H1 (cell line): ENCODE data around the gene TMEM107. TPM values are rescaled to one million over a fixed set of nuclear protein-coding genes. Genes with fewer than 3 reads are reported as not detected.
A peak's percentile ranks its signal among the peaks of the same experiment; 100 is the strongest.

Experiments
- CTCF ChIA-PET: fragments of 300-600 bp; sonication (Branson Sonifier 250); formaldehyde crosslinking; loops from one replicate; lab custom pipeline; 2021; ENCODE audit not compliant: partially characterized antibody; lab: Charles Lee
- POLR2A ChIA-PET: fragments of 300-600 bp; sonication (Branson Sonifier 250); formaldehyde crosslinking; loops from one replicate; lab custom pipeline; 2021; ENCODE audit warnings: inconsistent platforms; ENCODE audit not compliant: partially characterized antibody; lab: Charles Lee
- DNase-seq, 2 experiments: peaks; one replicate each; pipeline versions ENCODE4 v3.0.0 to v3.0.0-alpha.2; 2010 to 2022; ENCODE audit warnings: low spot score in 2 of 2, low read depth in 1 of 2, mixed read lengths in 1 of 2
- FAIRE-seq: peaks from 2 replicates; lab custom pipeline; 2011; peaks lifted over from hg19 to GRCh38; lab: Jason Lieb, UNC
- H2AFZ ChIP-seq: 2 replicates; pipeline ENCODE4 v1.8.1; 2012; ENCODE audit warnings: low read length, inconsistent platforms
- H2AK5ac ChIP-seq: 2 replicates; pipeline ENCODE4 v1.6.1; 2013; ENCODE audit warnings: low read depth, low read length
- H2BK120ac ChIP-seq: replicated peaks from 2 replicates; pipeline ENCODE3; 2013; ENCODE audit warnings: low read depth, low read length, inconsistent platforms
- H2BK12ac ChIP-seq: 2 replicates; pipeline ENCODE4 v1.6.1; 2013; ENCODE audit warnings: low read depth, low read length
- H2BK15ac ChIP-seq: 2 replicates; pipeline ENCODE4 v1.6.1; 2013; ENCODE audit warnings: low read length
- H2BK20ac ChIP-seq: 2 replicates; pipeline ENCODE4 v1.6.1; 2013; ENCODE audit warnings: low read length
- H2BK5ac ChIP-seq: 2 replicates; pipeline ENCODE4 v1.6.1; 2013; ENCODE audit warnings: low read depth, low read length
- H3K14ac ChIP-seq: 2 replicates; pipeline ENCODE4 v1.6.1; 2013; ENCODE audit warnings: inconsistent platforms; ENCODE audit not compliant: insufficient read length
- H3K18ac ChIP-seq: 2 replicates; pipeline ENCODE4 v1.6.1; 2013; ENCODE audit warnings: low read length; ENCODE audit errors: extremely low read depth
- H3K23ac ChIP-seq: 2 replicates; pipeline ENCODE4 v1.6.1; 2013; ENCODE audit warnings: inconsistent platforms; ENCODE audit not compliant: insufficient read length
- H3K23me2 ChIP-seq: 2 replicates; pipeline ENCODE4 v1.6.1; 2013; ENCODE audit warnings: low read depth, low read length
- H3K27ac ChIP-seq: 2 replicates; pipeline ENCODE4 v1.6.1; 2011; ENCODE audit warnings: low read depth, low read length, inconsistent platforms
- H3K27me3 ChIP-seq, 4 experiments: replicated peaks in 1 of 4; 1 replicate in 1 of 4; 2 replicates in 3 of 4; pipeline versions ENCODE4 v1.6.1 to v1.8.1; 2011 to 2013; ENCODE audit warnings: low read length in 3 of 4, mild to moderate bottlenecking in 3 of 4, inconsistent platforms in 2 of 4, mixed read lengths in 2 of 4, moderate library complexity in 1 of 4; ENCODE audit not compliant: control insufficient read depth in 3 of 4, insufficient read depth in 3 of 4; ENCODE audit errors: extremely low read depth in 1 of 4
- H3K36me3 ChIP-seq, 4 experiments: 2 replicates each; pipeline versions ENCODE4 v1.6.1 to v1.8.1; 2011 to 2013; ENCODE audit warnings: mild to moderate bottlenecking in 4 of 4, low read length in 3 of 4, moderate library complexity in 2 of 4, control low read depth in 1 of 4, inconsistent platforms in 1 of 4; ENCODE audit not compliant: insufficient read depth in 4 of 4, control insufficient read depth in 2 of 4
- H3K4ac ChIP-seq: replicated peaks from 2 replicates; pipeline ENCODE3; 2013; ENCODE audit warnings: low read length, low read depth, mixed read lengths, inconsistent platforms; ENCODE audit not compliant: insufficient read length
- H3K4me1 ChIP-seq, 4 experiments: replicated peaks in 1 of 4; 1 replicate in 1 of 4; 2 replicates in 3 of 4; pipeline versions ENCODE4 v1.6.1 to v1.8.1; 2011 to 2013; ENCODE audit warnings: low read length in 3 of 4, inconsistent platforms in 2 of 4, mixed read lengths in 1 of 4; ENCODE audit not compliant: insufficient read depth in 4 of 4, control insufficient read depth in 3 of 4
- H3K4me2 ChIP-seq, 2 experiments: 2 replicates each; pipeline versions ENCODE4 v1.6.1 to v1.8.1; 2011 to 2013; ENCODE audit warnings: low read depth in 2 of 2, low read length in 2 of 2, control low read depth in 1 of 2, inconsistent platforms in 1 of 2, mild to moderate bottlenecking in 1 of 2; ENCODE audit not compliant: insufficient read depth in 1 of 2
- H3K4me3 ChIP-seq, 4 experiments: fragments of 200-600, 300-600 bp in 1 of 4; sonication (generic), shearing (Covaris generic), sonication (Bioruptor Twin) in 1 of 4; 2 replicates each; pipeline versions ENCODE4 v1.5.1 to v1.8.1; 2011 to 2016; ENCODE audit warnings: low read length in 4 of 4, low read depth in 3 of 4, control low read depth in 2 of 4, inconsistent platforms in 2 of 4, mild to moderate bottlenecking in 2 of 4, mixed read lengths in 1 of 4, moderate library complexity in 1 of 4; ENCODE audit not compliant: insufficient read depth in 2 of 4; ENCODE audit errors: extremely low read depth in 1 of 4
- H3K56ac ChIP-seq: replicated peaks from 2 replicates; pipeline ENCODE3; 2013; ENCODE audit warnings: low read depth, mild to moderate bottlenecking, mixed read lengths, low read length, inconsistent platforms; ENCODE audit not compliant: insufficient read length
- H3K79me1 ChIP-seq: 2 replicates; pipeline ENCODE4 v1.6.1; 2013; ENCODE audit warnings: low read depth, low read length, control low read depth
- H3K79me2 ChIP-seq, 2 experiments: 2 replicates each; pipeline versions ENCODE4 v1.6.1 to v1.8.1; 2012 to 2013; ENCODE audit warnings: low read length in 2 of 2, mild to moderate bottlenecking in 2 of 2, inconsistent platforms in 1 of 2; ENCODE audit not compliant: insufficient read depth in 2 of 2, control insufficient read depth in 1 of 2
- H3K9ac ChIP-seq, 4 experiments: replicated peaks in 1 of 4; 1 replicate in 1 of 4; 2 replicates in 3 of 4; pipeline versions ENCODE4 v1.6.1 to v1.8.1; 2011 to 2013; ENCODE audit warnings: low read depth in 3 of 4, low read length in 3 of 4, control low read depth in 2 of 4, mild to moderate bottlenecking in 2 of 4, moderate library complexity in 2 of 4, inconsistent platforms in 1 of 4; ENCODE audit errors: extremely low read depth in 1 of 4
- H3K9me3 ChIP-seq, 2 experiments: 2 replicates each; pipeline versions ENCODE4 v1.6.1 to v1.8.1; 2012 to 2013; ENCODE audit warnings: mild to moderate bottlenecking in 2 of 2, moderate library complexity in 2 of 2, control low read depth in 1 of 2, inconsistent platforms in 1 of 2, low read depth in 1 of 2, low read length in 1 of 2, mixed read lengths in 1 of 2; ENCODE audit not compliant: insufficient read depth in 2 of 2
- H4K20me1 ChIP-seq, 2 experiments: replicated peaks in 1 of 2; 2 replicates each; pipeline versions ENCODE3 to v1.8.1; 2011 to 2013; ENCODE audit warnings: inconsistent platforms in 2 of 2, low read length in 2 of 2, mild to moderate bottlenecking in 1 of 2; ENCODE audit not compliant: insufficient read depth in 2 of 2, control insufficient read depth in 1 of 2
- H4K5ac ChIP-seq: 2 replicates; pipeline ENCODE4 v1.6.1; 2013; ENCODE audit warnings: low read length, low read depth, mixed read lengths, inconsistent platforms; ENCODE audit not compliant: insufficient read length
- H4K8ac ChIP-seq: 2 replicates; pipeline ENCODE4 v1.8.0; 2013; ENCODE audit warnings: mild to moderate bottlenecking, moderate library complexity, low read length, inconsistent platforms; ENCODE audit not compliant: insufficient read depth; ENCODE audit errors: extremely low read depth
- H4K91ac ChIP-seq: replicated peaks from 2 replicates; pipeline ENCODE3; 2013; ENCODE audit warnings: low read length, mixed read lengths, inconsistent platforms; ENCODE audit not compliant: insufficient read length
- CHD1 ChIP-seq: IDR thresholded peaks from 2 replicates; pipeline ENCODE4 v1.6.1; 2012; ENCODE audit warnings: low read depth, low read length, improper control_type of control experiment
- CTBP2 ChIP-seq: IDR thresholded peaks from 2 replicates; pipeline ENCODE4 v1.7.0; 2011; ENCODE audit warnings: borderline replicate concordance, mild to moderate bottlenecking, moderate library complexity, mixed read lengths, low read length; ENCODE audit not compliant: insufficient read depth, insufficient read length
- EZH2 ChIP-seq: fragments of 200-600 bp; sonication (generic); IDR thresholded peaks from 2 replicates; pipeline ENCODE4 v1.7.1; 2012; ENCODE audit warnings: low read depth, mild to moderate bottlenecking, moderate library complexity, low read length, inconsistent platforms; ENCODE audit not compliant: severe bottlenecking
- POLR2A ChIP-seq, 2 experiments: IDR thresholded peaks; 1 replicate in 1 of 2; 2 replicates in 1 of 2; pipeline ENCODE4 v1.6.1; 2011; ENCODE audit warnings: low read depth in 2 of 2, low read length in 2 of 2, mild to moderate bottlenecking in 2 of 2; ENCODE audit errors: control extremely low read depth in 1 of 2
- RNF2 ChIP-seq: fragments of 200-900, 300-1000 bp; sonication (generic); IDR thresholded peaks from 2 replicates; pipeline ENCODE4 v1.7.1; 2016; ENCODE audit warnings: borderline replicate concordance, low read depth, mild to moderate bottlenecking, antibody characterized with exemption, low read length; ENCODE audit not compliant: poor library complexity, severe bottlenecking; ENCODE audit errors: missing control alignments
- SP4 ChIP-seq: IDR thresholded peaks from 2 replicates; pipeline ENCODE4 v1.6.1; 2012; ENCODE audit warnings: low read length, inconsistent platforms
- SRF ChIP-seq: IDR thresholded peaks from 2 replicates; pipeline ENCODE4 v1.6.1; 2011; ENCODE audit warnings: mild to moderate bottlenecking, low read depth, low read length, moderate library complexity
- TAF7 ChIP-seq: optimal IDR thresholded peaks from 2 replicates; pipeline ENCODE3; 2011; ENCODE audit warnings: low read depth, mild to moderate bottlenecking, inconsistent platforms, low read length, moderate library complexity, borderline replicate concordance
- WGBS, 2 experiments: shearing (Covaris generic) in 1 of 2; methylation state at CpG; one replicate each; pipeline versions ENCODE4 v1.1.6 to v1.1.7; 2013 to 2015; ENCODE audit warnings: low lambda C conversion rate in 2 of 2, mixed read lengths in 2 of 2, inconsistent platforms in 1 of 2, low coverage in 1 of 2, missing lambda C conversion rate in 1 of 2; ENCODE audit not compliant: insufficient replicate concordance in 2 of 2, insufficient coverage in 1 of 2, insufficient read length in 1 of 2; ENCODE audit errors: extremely low coverage in 1 of 2, missing lambda C conversion rate in 1 of 2; 5-methylcytosine and 5-hydroxymethylcytosine counted together
- polyA plus RNA-seq, 7 experiments: library from polyadenylated mRNA; depleted of rRNA in 3 of 7; stranded (reverse) in 5 of 7; unstranded in 2 of 7; fragments of >200 nt in 5 of 7; fragments of 200-250 nt in 2 of 7; gene quantifications; 1 replicate in 5 of 7; 2 replicates in 1 of 7; 4 replicates in 1 of 7; pipeline versions ENCODE4 v1.2.1 to v1.2.3, GENCODE V29; 2011 to 2013; ENCODE audit warnings: missing spikeins in 2 of 7, mixed read lengths in 2 of 7
- total RNA-seq: library from RNA; stranded (reverse); fragmentation: NEBNext Ultra II Directional; extraction: Animal tissue kit (Norgen Biotek cat#: 25700); gene quantifications from 2 replicates; pipeline ENCODE4 v1.2.1, GENCODE V29; 2021
- TF ChIP-seq, protein P1 (sequence below): IDR thresholded peaks from 2 replicates; pipeline ENCODE4 v1.6.1; 2012; ENCODE audit warnings: low read length, inconsistent platforms

TMEM107 gene
- total and polyA plus RNA-seq, 2 of the 8 experiments (the other 6 are each of a cell fraction or from before 2014, with no cell fraction given) = 17.3 to 21.5 TPM

- 80% methylated on average over 19 of the region's 19 CpGs; no CpG with 5 or more reads in 1 of the 2 experiments for WGBS, 2 experiments
- DNase-seq (no peak), FAIRE-seq (no peak)
- no peaks in the 10 kb centered on the region for H3K9me3 ChIP-seq
- peak overlapping the region; percentile 10; the same call in 1 of the 2 replicates for H2AFZ ChIP-seq
- H3K23ac ChIP-seq = no peak overlapping the region
- no peak overlapping the region for H3K14ac ChIP-seq
- peak overlapping the region; percentile 78 to 90 for H3K4me2 ChIP-seq
- no peaks in the 10 kb centered on the region for H3K36me3 ChIP-seq
- peak overlapping the region; percentile 91 for H2BK5ac ChIP-seq
- no peaks in the 10 kb centered on the region for H3K79me1 ChIP-seq
- H4K91ac ChIP-seq = no peak overlapping the region
- H3K4me1 ChIP-seq = peaks cover 3 to 13% (median 8%) of the 10 kb centered on the region in 4 experiments
- no peak overlapping the region for H3K56ac ChIP-seq
- peak overlapping the region; percentile 72; the same call in 1 of the 2 replicates for H2BK15ac ChIP-seq
- no peak overlapping the region; the same call in 1 of the 2 replicates for H2AK5ac ChIP-seq
- H2BK12ac ChIP-seq = peak overlapping the region; percentile 80
- peak overlapping the region; percentile 19 for H3K4ac ChIP-seq
- H2BK120ac ChIP-seq = no peak overlapping the region
- H3K79me2 ChIP-seq = no peaks in the 10 kb centered on the region
- H2BK20ac ChIP-seq = no peak overlapping the region
- H4K20me1 ChIP-seq = no peaks in the 10 kb centered on the region
- H4K8ac ChIP-seq = peak overlapping the region; percentile 69; the same call in 1 of the 2 replicates
- peak overlapping the region; percentile 60 to 88 (median 69); a peak in 7 of 8 replicates for H3K4me3 ChIP-seq
- H3K27me3 ChIP-seq = no peaks in the 10 kb centered on the region
- POLR2A ChIA-PET = interaction anchor here (0.8 to 9.3 kb wide), 10 partner anchors 9 to 58 kb away, joined by 3 to 289 read pairs (median 4); partner anchors contain the start of genes ALOXE3, BORCS6, HES7 and VAMP2
- H3K23me2 ChIP-seq = peaks cover 18% of the 10 kb centered on the region
- H3K27ac ChIP-seq = peak overlapping the region; percentile 52
- peak overlapping the region in 3 of 4 experiments; percentile 51 to 85 (median 74); a peak in 5 of 7 replicates for H3K9ac ChIP-seq
- CTCF ChIA-PET = interaction anchor here (1.0 to 1.9 kb wide), 8 partner anchors 8 to 115 kb away, joined by 3 to 9 read pairs (median 4); no protein-coding TSS in a partner anchor
- peak overlapping the region; percentile 57 for H4K5ac ChIP-seq
- peak overlapping the region; percentile 81; the same call in 1 of the 2 replicates for H3K18ac ChIP-seq
- TF ChIP-seq CHD1 (no peak), SRF (no peak), POLR2A (IDR thresholded peaks at IDR 0.05; ENCODE audit: control extremely low read depth in 1 of 2, low read depth in 2 of 2, low read length in 2 of 2) (no peak), CTBP2 (no peak), TAF7 (no peak), SP4 (no peak), EZH2 (no peak), RNF2 (no peak)
- TF ChIP-seq, protein P1, sequence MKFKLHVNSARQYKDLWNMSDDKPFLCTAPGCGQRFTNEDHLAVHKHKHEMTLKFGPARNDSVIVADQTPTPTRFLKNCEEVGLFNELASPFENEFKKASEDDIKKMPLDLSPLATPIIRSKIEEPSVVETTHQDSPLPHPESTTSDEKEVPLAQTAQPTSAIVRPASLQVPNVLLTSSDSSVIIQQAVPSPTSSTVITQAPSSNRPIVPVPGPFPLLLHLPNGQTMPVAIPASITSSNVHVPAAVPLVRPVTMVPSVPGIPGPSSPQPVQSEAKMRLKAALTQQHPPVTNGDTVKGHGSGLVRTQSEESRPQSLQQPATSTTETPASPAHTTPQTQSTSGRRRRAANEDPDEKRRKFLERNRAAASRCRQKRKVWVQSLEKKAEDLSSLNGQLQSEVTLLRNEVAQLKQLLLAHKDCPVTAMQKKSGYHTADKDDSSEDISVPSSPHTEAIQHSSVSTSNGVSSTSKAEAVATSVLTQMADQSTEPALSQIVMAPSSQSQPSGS = no peak
Observed at GRCh38 chr17:8176998-8177731, 985 bp upstream of the TMEM107 start.
